GM18858 (cell line): ENCODE results near the gene ARL5A.
"Not testable (repeated sequence)": the region's sequence is repeated elsewhere in the genome, so short reads cannot be mapped to it uniquely, and the experiment has no call there.

Source experiments
- ATAC-seq: cut with Tn5 transposase; IDR thresholded peaks from one replicate; pipeline ENCODE4 v1.9.1; 2021; ENCODE audit not compliant: unreplicated experiment

The ARL5A gene, protein sequence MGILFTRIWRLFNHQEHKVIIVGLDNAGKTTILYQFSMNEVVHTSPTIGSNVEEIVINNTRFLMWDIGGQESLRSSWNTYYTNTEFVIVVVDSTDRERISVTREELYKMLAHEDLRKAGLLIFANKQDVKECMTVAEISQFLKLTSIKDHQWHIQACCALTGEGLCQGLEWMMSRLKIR

DNA sequence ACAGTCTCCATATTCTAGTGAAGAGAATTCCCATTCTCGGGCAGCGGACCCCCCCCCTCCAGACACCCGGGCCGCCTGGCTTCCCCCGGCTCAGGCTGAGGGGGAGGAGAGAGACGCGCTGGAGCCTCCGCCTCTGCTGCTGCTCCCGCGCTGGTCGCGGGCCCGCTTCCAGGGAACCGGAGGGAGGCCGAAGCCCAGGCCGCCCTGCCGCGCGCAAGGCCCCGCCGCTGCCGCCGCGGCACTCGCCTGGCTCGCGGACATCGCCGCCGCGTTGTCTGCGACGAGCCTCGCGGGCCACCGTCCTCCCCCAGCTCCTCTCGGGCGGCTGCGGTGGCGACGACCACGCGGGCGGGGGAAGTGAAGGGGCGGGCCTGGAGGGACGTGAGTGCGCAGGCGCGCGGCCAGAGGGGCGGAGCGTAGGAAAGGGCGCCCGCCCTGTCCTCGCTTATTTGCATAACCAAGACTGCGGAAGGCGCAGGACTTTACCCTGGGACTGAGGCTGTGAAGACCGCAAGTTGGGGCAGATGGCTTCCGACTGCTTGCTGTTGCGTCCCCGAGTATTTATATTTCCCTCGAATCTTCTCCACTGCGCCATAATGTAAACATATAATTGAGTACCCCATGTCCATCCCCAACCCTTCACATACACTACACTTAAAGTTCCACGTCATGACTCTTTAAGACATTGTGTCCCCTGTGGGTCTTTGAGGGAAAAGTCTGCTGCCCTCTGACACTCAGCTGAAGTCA, at the start of gene ARL5A:
Gene ARL5A (minus strand): TSS at position 279 of the 747 bp plus-strand sequence. CDS start 245 bp downstream, at position 34.
- ATAC-seq: peak; percentile 90

GRCh38 chr2:151875631-151876030, 47.4 kb upstream of the ARL5A start:
- not testable (repeated sequence) for ATAC-seq

GRCh38 chr2:151872463-151872862, 44.2 kb upstream of the ARL5A start:
- ATAC-seq: no peak

- ATAC-seq: no peak
Observed at GRCh38 chr2:151869291-151869690, 41.1 kb upstream of the ARL5A start.

DNA sequence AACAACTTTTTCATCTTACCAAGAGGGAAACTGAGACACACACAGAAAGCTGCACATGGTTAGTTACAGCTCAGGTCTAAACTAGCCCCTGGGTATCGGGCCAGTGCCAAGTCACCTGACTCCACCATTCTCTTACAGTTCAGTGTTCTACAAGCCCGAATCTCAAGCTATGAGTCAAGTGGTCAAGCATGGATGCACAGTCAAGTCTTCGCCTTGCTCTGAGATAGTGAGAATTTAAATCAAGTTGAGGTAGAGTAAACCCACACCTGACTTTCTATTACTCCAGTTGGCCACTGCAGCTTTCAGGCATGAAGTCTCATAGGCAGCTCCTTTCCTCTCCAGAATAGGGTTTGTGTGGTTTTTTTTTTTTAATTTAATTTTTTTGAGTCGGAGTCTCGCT, 34.5 kb upstream of the ARL5A start:
- peak; percentile 99 for ATAC-seq

DNA sequence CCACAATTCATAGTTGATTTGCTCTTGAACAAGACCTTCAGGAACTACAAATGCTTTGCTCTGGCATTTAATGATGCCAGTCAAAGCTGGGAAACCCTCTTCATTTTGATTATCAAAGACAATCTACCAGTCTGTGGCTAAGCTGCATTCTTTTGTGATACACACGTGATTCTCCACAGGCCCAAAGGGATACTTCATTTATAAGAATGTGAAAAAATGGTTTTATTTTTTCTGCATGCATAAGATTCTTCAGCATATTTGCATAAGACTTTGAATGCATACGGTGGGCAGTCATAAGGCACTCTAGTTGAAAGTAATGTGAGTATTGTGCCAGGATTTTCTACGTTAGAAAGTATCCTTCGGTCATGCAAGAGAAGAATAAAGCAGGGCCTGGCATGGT, 33.0 kb upstream of the ARL5A start:
- no peak for ATAC-seq

DNA sequence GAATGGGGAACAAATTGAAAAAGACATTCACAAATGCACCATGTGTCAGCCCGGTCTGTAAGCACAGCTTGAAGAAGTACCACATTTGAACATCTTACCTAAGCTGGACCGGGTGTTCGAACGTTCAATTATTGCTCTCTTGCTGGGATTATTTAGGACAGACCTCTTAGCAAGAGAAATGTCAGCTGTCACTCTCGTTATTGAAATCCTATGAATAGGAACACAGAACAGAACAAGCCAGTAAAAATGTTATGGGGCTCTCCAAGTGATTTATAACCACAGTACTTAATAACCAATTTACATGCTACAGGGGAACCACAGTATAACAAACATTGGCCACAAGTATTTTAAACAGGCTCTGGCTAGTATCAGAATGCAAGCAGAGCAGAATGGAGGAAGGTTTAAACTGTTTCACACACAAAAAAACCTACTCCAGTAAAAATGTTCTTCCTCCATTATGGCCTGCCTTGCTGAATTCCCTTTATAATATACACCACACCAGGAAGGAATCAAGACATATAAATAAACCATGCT, 32.5 kb upstream of the ARL5A start:
- no peak for ATAC-seq

DNA sequence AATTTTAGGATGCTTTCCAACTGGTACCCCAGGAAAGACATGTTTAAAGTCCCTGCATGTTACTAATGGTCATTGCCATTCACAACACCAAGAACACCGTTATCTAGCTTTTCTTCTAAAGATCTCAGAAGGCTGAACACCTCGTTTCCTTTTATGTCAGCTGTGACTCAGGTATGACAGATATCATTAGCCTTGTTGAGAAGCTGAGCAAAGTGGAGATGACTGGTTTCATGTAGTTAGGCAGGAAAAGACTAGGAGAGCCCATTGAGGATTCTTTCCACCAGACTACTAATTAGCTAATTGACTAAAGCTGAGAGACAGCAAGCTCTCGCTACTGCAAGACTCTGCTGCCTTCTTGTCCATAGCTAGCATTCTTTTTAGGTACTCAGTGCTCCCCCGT, 32.0 kb upstream of the ARL5A start:
- no peak for ATAC-seq

GRCh38 chr2:151857650-151858049, 29.4 kb upstream of the ARL5A start:
- no peak for ATAC-seq

- ATAC-seq: no peak
Observed at GRCh38 chr2:151855111-151855510, 26.9 kb upstream of the ARL5A start.

- ATAC-seq: no peak
Observed at GRCh38 chr2:151853070-151853758, 25.0 kb upstream of the ARL5A start.

DNA sequence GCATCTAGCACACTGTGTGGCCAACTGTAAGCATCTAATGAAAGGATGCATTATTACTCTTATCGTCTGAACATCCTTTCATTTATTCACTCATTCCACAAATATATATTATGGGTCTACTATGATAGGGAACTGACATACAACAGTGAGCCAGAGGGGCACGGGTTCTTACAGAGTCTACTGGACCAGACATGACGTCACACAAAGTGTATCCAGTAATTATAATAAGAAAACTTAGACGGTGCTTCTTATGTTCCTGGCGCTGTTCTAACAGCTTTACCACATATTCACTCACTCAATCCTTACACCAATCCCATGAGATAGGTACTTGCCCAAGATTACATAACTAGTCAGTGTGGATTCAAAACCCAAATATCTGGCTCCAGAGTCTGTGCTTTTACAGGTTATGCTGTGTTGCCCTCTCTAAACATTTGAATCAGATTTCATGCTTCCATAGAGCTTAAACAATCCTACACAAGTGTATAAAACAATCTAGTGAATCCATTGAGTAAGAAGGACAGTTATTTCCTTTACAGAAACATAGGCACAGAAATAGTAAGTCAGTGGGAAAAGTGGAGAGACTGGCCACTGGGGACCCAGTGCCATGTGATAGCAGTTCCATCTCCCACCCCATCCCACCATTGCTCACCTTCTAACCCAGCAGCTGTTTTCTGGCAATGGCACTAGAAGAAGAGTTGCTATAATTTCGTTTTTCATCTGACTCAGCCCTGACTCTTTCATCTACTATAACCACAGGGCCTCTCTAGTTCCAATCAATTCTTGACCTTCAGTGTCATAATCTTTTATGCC, 24.2 kb upstream of the ARL5A start:
- no peak for ATAC-seq

GRCh38 chr2:151851761-151852160, 23.5 kb upstream of the ARL5A start:
- ATAC-seq: no peak

- ATAC-seq: no peak
Observed at GRCh38 chr2:151849413-151850010, 21.3 kb upstream of the ARL5A start.

DNA sequence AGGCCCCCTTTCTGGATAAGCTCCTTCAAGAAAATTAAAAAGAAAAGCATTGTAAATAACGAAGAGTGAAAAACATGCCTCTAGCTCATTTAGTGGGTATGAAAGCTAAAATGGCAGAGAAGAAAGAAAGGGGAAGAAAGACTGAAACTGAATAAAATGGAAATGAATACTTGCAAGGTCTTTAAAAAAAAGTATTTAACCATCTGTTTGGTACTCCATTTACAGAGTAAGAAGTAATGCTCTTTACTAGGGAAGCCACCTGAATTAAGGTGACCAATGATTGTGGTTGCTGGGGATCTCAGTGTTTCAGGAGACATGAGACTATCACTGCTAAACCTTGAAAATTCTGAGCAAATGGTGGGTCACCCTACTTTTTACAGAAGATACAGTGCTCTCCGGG, 17.7 kb upstream of the ARL5A start:
- peak; percentile 50 for ATAC-seq

GRCh38 chr2:151845481-151845880, 17.3 kb upstream of the ARL5A start:
- ATAC-seq: no peak

GRCh38 chr2:151844211-151844896, 16.1 kb upstream of the ARL5A start:
- ATAC-seq: no peak

DNA sequence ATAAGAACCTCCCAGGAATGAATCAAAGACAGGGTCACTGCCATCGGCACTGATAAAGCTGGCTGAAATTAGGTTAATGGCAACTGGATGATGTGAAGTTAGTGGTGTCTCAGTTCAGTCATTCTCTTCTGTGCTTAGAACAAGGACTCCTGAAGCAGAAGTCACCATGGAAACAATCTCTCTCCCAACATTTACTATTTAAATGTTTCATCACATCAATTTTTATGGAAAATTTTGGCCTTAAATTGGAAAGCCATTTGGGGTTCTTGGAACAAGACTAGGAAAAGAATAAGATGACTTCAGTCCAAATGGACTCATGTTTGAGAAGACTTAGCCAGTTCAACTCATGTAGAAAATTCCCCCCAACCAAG, 15.5 kb upstream of the ARL5A start:
- ATAC-seq: no peak

- ATAC-seq: peak; percentile 24
Observed at GRCh38 chr2:151842830-151843690, 14.8 kb upstream of the ARL5A start.
